CD4-positive, alpha-beta T cell treated with Interleukin-21 for 1 hour (primary cell): ENCODE results near the gene SLC19A1.

Experiments used
- DNase-seq: peaks from one replicate; pipeline ENCODE4 v3.0.0-alpha.2; 2020

SLC19A1 gene

GRCh38 chr21:45475797-45476570 lies 66.3 kb downstream of the SLC19A1 start:
- no peak for DNase-seq

- DNase-seq: no peak
These were observed 67.1 kb downstream of the SLC19A1 start for GRCh38 chr21:45475004-45475685.

GRCh38 chr21:45474323-45474950 lies 67.8 kb downstream of the SLC19A1 start:
- DNase-seq: no peak

- DNase-seq: no peak
These were observed 68.5 kb downstream of the SLC19A1 start for GRCh38 chr21:45473496-45474322.

- DNase-seq: no peak
These were observed 69.5 kb downstream of the SLC19A1 start for GRCh38 chr21:45472445-45473365.

- no peak for DNase-seq
These were observed 70.6 kb downstream of the SLC19A1 start for GRCh38 chr21:45471525-45472221.

GRCh38 chr21:45470773-45471524 lies 71.3 kb downstream of the SLC19A1 start:
- peak; percentile 37 for DNase-seq

- no peak for DNase-seq
These were observed 72.1 kb downstream of the SLC19A1 start for GRCh38 chr21:45470087-45470515.

- no peak for DNase-seq
These were observed 72.8 kb downstream of the SLC19A1 start for GRCh38 chr21:45469273-45470086.

- DNase-seq: no peak
These were observed 73.3 kb downstream of the SLC19A1 start for GRCh38 chr21:45468971-45469272.

GRCh38 chr21:45468051-45468970 lies 73.9 kb downstream of the SLC19A1 start:
- DNase-seq: no peak

- no peak for DNase-seq
These were observed 74.9 kb downstream of the SLC19A1 start for GRCh38 chr21:45467221-45467779.

GRCh38 chr21:45466330-45467220 lies 75.7 kb downstream of the SLC19A1 start:
- no peak for DNase-seq

GRCh38 chr21:45465611-45466329 lies 76.5 kb downstream of the SLC19A1 start:
- no peak for DNase-seq

- no peak for DNase-seq
These were observed 77.1 kb downstream of the SLC19A1 start for GRCh38 chr21:45465105-45465504.

GRCh38 chr21:45464309-45464708 lies 77.9 kb downstream of the SLC19A1 start:
- no peak for DNase-seq
